Measurements from ENCODE around the gene IER3. TPM values are rescaled to one million over a fixed set of nuclear protein-coding genes. Genes with fewer than 3 reads are reported as not detected.

IER3 gene
- total RNA-seq, 4 donors from 2014 or later = 0.24 to 2.0 (median 1.4) TPM

- intact Hi-C loops (cut with DNase I; ENCODE audit: low total_unique reads) (no loop called here), in situ Hi-C loops (cut with MboI; ENCODE audit: low sequenced_read_pairs in 4 of 4) (loop anchor here in 1 of 4 donors (25.0 kb wide), 1 partner anchor 149 kb away; the partner anchor contains the start of gene DDR1)
- Histone ChIP-seq H3K27ac (no peak overlapping the region), H3K4me1 (peaks cover 18 to 22% of the 10 kb centered on the region in 2 donors), H3K36me3 (peaks cover 0 to 70% of the 10 kb centered on the region in 2 donors), H3K27me3 (no peaks in the 10 kb centered on the region), H3K9me3 (no peaks in the 10 kb centered on the region), H3K4me3 (no peak overlapping the region)
- DNase-seq (no peak), ATAC-seq (no peak)
- TF ChIP-seq CTCF (IDR thresholded peaks at IDR 0.05 in 4 of 5, conservative IDR thresholded peaks at IDR 0.05 in 1 of 5) = no peak
- TF ChIP-seq POLR2A (IDR thresholded peaks at IDR 0.05) = no peak
These were observed 5.8 kb downstream of the IER3 start for GRCh38 chr6:30738532-30738931.

- H3K9me3 ChIP-seq = no peaks in the 10 kb centered on the region
- no peak overlapping the region for H3K4me3 ChIP-seq
- H3K4me1 ChIP-seq = peaks cover under 1 to 8% of the 10 kb centered on the region in 2 donors
- DNase-seq (no peak), ATAC-seq (no peak)
- in situ Hi-C loops (cut with MboI; ENCODE audit: low sequenced_read_pairs in 4 of 4) (loop anchor here in 1 of 4 donors (25.0 kb wide), 1 partner anchor 152 kb away; the partner anchor contains the start of gene DDR1), intact Hi-C loops (cut with DNase I; ENCODE audit: low total_unique reads) (no loop called here)
- H3K27me3 ChIP-seq = no peaks in the 10 kb centered on the region
- TF ChIP-seq CTCF (IDR thresholded peaks at IDR 0.05 in 4 of 5, conservative IDR thresholded peaks at IDR 0.05 in 1 of 5) (no peak), POLR2A (IDR thresholded peaks at IDR 0.05) (no peak)
- H3K36me3 ChIP-seq = peaks cover 0 to 87% of the 10 kb centered on the region in 2 donors
- no peak overlapping the region for H3K27ac ChIP-seq
These were observed 8.6 kb downstream of the IER3 start for GRCh38 chr6:30735668-30736314.

GRCh38 chr6:30732237-30732943 lies 12.0 kb downstream of the IER3 start:
- TF ChIP-seq CTCF (IDR thresholded peaks at IDR 0.05 in 4 of 5, conservative IDR thresholded peaks at IDR 0.05 in 1 of 5) (no peak), POLR2A (IDR thresholded peaks at IDR 0.05) (no peak)
- peaks cover 0 to 88% of the 10 kb centered on the region in 2 donors for H3K36me3 ChIP-seq
- DNase-seq = no peak
- intact Hi-C loops (cut with DNase I; ENCODE audit: low total_unique reads) (no loop called here), in situ Hi-C loops (cut with MboI; ENCODE audit: low sequenced_read_pairs in 4 of 4) (loop anchor here in 1 of 4 donors (25.0 kb wide), 1 partner anchor 155 kb away; the partner anchor contains the start of gene DDR1)
- no peaks in the 10 kb centered on the region for H3K27me3 ChIP-seq
- no peaks in the 10 kb centered on the region for H3K9me3 ChIP-seq
- ATAC-seq = no peak
- H3K4me1 ChIP-seq = peaks cover 0 to 6% of the 10 kb centered on the region in 2 donors
- no peak overlapping the region for H3K27ac ChIP-seq
- no peak overlapping the region for H3K4me3 ChIP-seq

- DNase-seq (peak in 1 of 2 donors; percentile 48), ATAC-seq (peak in 1 of 2 donors; percentile 46)
- intact Hi-C loops (cut with DNase I; ENCODE audit: low total_unique reads) = no loop called here
- H3K27ac ChIP-seq = peak overlapping the region in 1 of 4 donors; percentile 26
- H3K9me3 ChIP-seq = no peaks in the 10 kb centered on the region
- H3K4me3 ChIP-seq = no peak overlapping the region
- no peak for TF ChIP-seq POLR2A (IDR thresholded peaks at IDR 0.05)
- TF ChIP-seq CTCF (IDR thresholded peaks at IDR 0.05 in 4 of 5, conservative IDR thresholded peaks at IDR 0.05 in 1 of 5) = peak; percentile 9 to 47 (median 38)
- H3K27me3 ChIP-seq = no peaks in the 10 kb centered on the region
- peaks cover 0 to 6% of the 10 kb centered on the region in 2 donors for H3K4me1 ChIP-seq
- in situ Hi-C loops (cut with MboI; ENCODE audit: low sequenced_read_pairs in 4 of 4) = loop anchor here in 1 of 4 donors (25.0 kb wide), 1 partner anchor 156 kb away; the partner anchor contains the start of gene DDR1
- peaks cover 0 to 86% of the 10 kb centered on the region in 2 donors for H3K36me3 ChIP-seq
These were observed 13.5 kb downstream of the IER3 start for GRCh38 chr6:30730601-30731435.

Data from gastrocnemius medialis (tissue), 4 donors.